ENCODE measurements around the gene ARMH3.
"Not testable (repeated sequence)": the region's sequence is repeated elsewhere in the genome, so short reads cannot be mapped to it uniquely, and the experiment has no call there.

The ARMH3 gene

GRCh38 chr10:102007796-102008195 lies 48.2 kb downstream of the ARMH3 start:
- H3K4me2 ChIP-seq (ENCODE audit: low read length): no peak overlapping the region
- peaks cover 10% of the 10 kb centered on the region for H3K4me1 ChIP-seq (ENCODE audit: control insufficient read depth, low read length)
- no peaks in the 10 kb centered on the region for H3K79me2 ChIP-seq (ENCODE audit: control insufficient read depth, low read length)
- no peak overlapping the region for H3K27ac ChIP-seq (ENCODE audit: low read depth, low read length)
- peaks cover 18% of the 10 kb centered on the region for H3K36me3 ChIP-seq (ENCODE audit: control insufficient read depth, low read length)
- no peaks in the 10 kb centered on the region for H3K9me3 ChIP-seq (ENCODE audit: control insufficient read depth, insufficient read depth, low read length)
- H3F3A ChIP-seq (ENCODE audit: control insufficient read depth, insufficient read depth): no peaks in the 10 kb centered on the region
- no peak for TF ChIP-seq EZH2phosphoT487 (IDR thresholded peaks at IDR 0.05; ENCODE audit: borderline replicate concordance, low read length)
- TF ChIP-seq, protein P1, sequence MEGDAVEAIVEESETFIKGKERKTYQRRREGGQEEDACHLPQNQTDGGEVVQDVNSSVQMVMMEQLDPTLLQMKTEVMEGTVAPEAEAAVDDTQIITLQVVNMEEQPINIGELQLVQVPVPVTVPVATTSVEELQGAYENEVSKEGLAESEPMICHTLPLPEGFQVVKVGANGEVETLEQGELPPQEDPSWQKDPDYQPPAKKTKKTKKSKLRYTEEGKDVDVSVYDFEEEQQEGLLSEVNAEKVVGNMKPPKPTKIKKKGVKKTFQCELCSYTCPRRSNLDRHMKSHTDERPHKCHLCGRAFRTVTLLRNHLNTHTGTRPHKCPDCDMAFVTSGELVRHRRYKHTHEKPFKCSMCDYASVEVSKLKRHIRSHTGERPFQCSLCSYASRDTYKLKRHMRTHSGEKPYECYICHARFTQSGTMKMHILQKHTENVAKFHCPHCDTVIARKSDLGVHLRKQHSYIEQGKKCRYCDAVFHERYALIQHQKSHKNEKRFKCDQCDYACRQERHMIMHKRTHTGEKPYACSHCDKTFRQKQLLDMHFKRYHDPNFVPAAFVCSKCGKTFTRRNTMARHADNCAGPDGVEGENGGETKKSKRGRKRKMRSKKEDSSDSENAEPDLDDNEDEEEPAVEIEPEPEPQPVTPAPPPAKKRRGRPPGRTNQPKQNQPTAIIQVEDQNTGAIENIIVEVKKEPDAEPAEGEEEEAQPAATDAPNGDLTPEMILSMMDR (IDR thresholded peaks at IDR 0.05; ENCODE audit: low read depth, low read length, poor library complexity, severe bottlenecking): no peak
- no peaks in the 10 kb centered on the region for H3K27me3 ChIP-seq (ENCODE audit: control insufficient read depth, low read length)
- H3K4me3 ChIP-seq (ENCODE audit: low read length): no peak overlapping the region
- no peaks in the 10 kb centered on the region for H4K20me1 ChIP-seq (ENCODE audit: control insufficient read depth, insufficient read depth, low read depth, low read length)
- no peaks in the 10 kb centered on the region for H3K9me2 ChIP-seq (replicated peaks; ENCODE audit: control insufficient read depth, low read length)

DNA sequence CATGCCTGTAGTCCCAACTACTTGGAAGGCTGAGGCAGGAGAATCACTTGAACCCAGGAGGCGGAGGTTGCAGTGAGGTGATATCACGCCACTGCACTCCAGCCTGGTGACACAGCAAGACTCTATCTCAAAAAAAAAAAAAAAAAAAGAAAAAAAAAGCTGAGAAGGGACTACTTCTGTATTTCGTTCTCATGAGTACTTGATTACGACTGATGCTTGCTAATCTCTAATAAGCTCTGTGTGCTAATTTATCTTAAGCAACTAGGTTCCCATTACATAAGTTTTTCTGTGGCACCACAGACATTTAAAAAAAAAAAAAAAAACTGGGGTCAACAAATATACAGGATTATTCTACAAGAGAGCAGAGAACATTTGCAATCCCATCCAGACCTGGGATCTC lies 48.9 kb downstream of the ARMH3 start:
- not testable (repeated sequence) for H3K4me2 ChIP-seq (ENCODE audit: low read length)

DNA sequence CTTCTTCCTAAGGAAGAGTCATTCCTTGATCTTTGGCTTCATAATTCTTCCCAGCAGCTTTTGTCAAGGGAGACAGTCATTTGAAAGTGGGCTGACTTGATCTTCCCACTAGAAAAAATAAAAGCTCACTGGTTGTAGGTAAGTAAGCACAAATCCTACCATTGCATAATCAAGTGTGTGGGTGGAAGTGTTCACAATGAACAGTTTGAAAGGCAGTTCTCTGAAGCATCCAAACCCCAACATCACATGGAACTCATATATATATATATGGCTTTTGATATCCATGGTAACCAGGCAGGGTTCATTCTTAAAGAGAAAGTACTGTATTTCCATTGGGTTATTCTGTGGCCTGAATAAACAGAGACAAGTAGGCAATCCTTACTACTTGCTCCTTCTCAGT lies 51.6 kb downstream of the ARMH3 start:
- H3K27ac ChIP-seq (ENCODE audit: low read depth, low read length): no peak overlapping the region
- no peaks in the 10 kb centered on the region for H3K27me3 ChIP-seq (ENCODE audit: control insufficient read depth, low read length)
- peaks cover 18% of the 10 kb centered on the region for H3K36me3 ChIP-seq (ENCODE audit: control insufficient read depth, low read length)
- H3K9me3 ChIP-seq (ENCODE audit: control insufficient read depth, insufficient read depth, low read length): no peaks in the 10 kb centered on the region
- H3K4me3 ChIP-seq (ENCODE audit: low read length): no peak overlapping the region
- H3F3A ChIP-seq (ENCODE audit: control insufficient read depth, insufficient read depth): no peaks in the 10 kb centered on the region
- no peak for TF ChIP-seq EZH2phosphoT487 (IDR thresholded peaks at IDR 0.05; ENCODE audit: borderline replicate concordance, low read length)
- TF ChIP-seq, protein P1 (IDR thresholded peaks at IDR 0.05; ENCODE audit: low read depth, low read length, poor library complexity, severe bottlenecking): no peak
- H3K9me2 ChIP-seq (replicated peaks; ENCODE audit: control insufficient read depth, low read length): no peaks in the 10 kb centered on the region
- H3K4me2 ChIP-seq (ENCODE audit: low read length): no peak overlapping the region
- no peaks in the 10 kb centered on the region for H3K79me2 ChIP-seq (ENCODE audit: control insufficient read depth, low read length)
- H3K4me1 ChIP-seq (ENCODE audit: control insufficient read depth, low read length): peaks cover 24% of the 10 kb centered on the region
- no peaks in the 10 kb centered on the region for H4K20me1 ChIP-seq (ENCODE audit: control insufficient read depth, insufficient read depth, low read depth, low read length)

More for the DNA sequence above, 48.9 kb downstream of the ARMH3 start:
- not testable (repeated sequence) for H3K4me3 ChIP-seq (ENCODE audit: low read length); H3F3A ChIP-seq (ENCODE audit: control insufficient read depth, insufficient read depth); H4K20me1 ChIP-seq (ENCODE audit: control insufficient read depth, insufficient read depth, low read depth, low read length); H3K9me2 ChIP-seq (replicated peaks; ENCODE audit: control insufficient read depth, low read length); H3K27me3 ChIP-seq (ENCODE audit: control insufficient read depth, low read length); H3K9me3 ChIP-seq (ENCODE audit: control insufficient read depth, insufficient read depth, low read length); H3K27ac ChIP-seq (ENCODE audit: low read depth, low read length); H3K79me2 ChIP-seq (ENCODE audit: control insufficient read depth, low read length)
- Histone ChIP-seq H3K4me1 (ENCODE audit: control insufficient read depth, low read length) (peaks cover 18% of the 10 kb centered on the region), H3K36me3 (ENCODE audit: control insufficient read depth, low read length) (peaks cover 20% of the 10 kb centered on the region)

- 0 out of 2 replicates have a peak, but pooled peaks cover 2% of the 10 kb centered on the region for H3F3A ChIP-seq (ENCODE audit: control insufficient read depth, insufficient read depth)
- no peak for TF ChIP-seq EZH2phosphoT487 (IDR thresholded peaks at IDR 0.05; ENCODE audit: borderline replicate concordance, low read length)
- TF ChIP-seq, protein P1 (IDR thresholded peaks at IDR 0.05; ENCODE audit: low read depth, low read length, poor library complexity, severe bottlenecking): no peak
- H3K27me3 ChIP-seq (ENCODE audit: control insufficient read depth, low read length): no peaks in the 10 kb centered on the region
- no peak overlapping the region for H3K4me2 ChIP-seq (ENCODE audit: low read length)
- no peaks in the 10 kb centered on the region for H3K9me2 ChIP-seq (replicated peaks; ENCODE audit: control insufficient read depth, low read length)
- H3K4me1 ChIP-seq (ENCODE audit: control insufficient read depth, low read length): peaks cover 24% of the 10 kb centered on the region
- no peak overlapping the region for H3K4me3 ChIP-seq (ENCODE audit: low read length)
- H3K79me2 ChIP-seq (ENCODE audit: control insufficient read depth, low read length): no peaks in the 10 kb centered on the region
- H3K36me3 ChIP-seq (ENCODE audit: control insufficient read depth, low read length): peaks cover 14% of the 10 kb centered on the region
- H4K20me1 ChIP-seq (ENCODE audit: control insufficient read depth, insufficient read depth, low read depth, low read length): no peaks in the 10 kb centered on the region
- no peak overlapping the region for H3K27ac ChIP-seq (ENCODE audit: low read depth, low read length)
- no peaks in the 10 kb centered on the region for H3K9me3 ChIP-seq (ENCODE audit: control insufficient read depth, insufficient read depth, low read length)
Measured at GRCh38 chr10:102003541-102003940, 52.4 kb downstream of the ARMH3 start.

All from DOHH2 (cell line).